SU-DHL-6 (cell line): Measurements from ENCODE around the gene ACSM5.
"Not testable (repeated sequence)": the region's sequence is repeated elsewhere in the genome, so short reads cannot be mapped to it uniquely, and the experiment has no call there.

ENCODE experiments used
- H2AFZ ChIP-seq: fragments of 200-600 bp; sonication (generic); 2 replicates; pipeline ENCODE4 v1.6.1; 2014; ENCODE audit warnings: low read depth, mild to moderate bottlenecking, moderate library complexity, mixed read lengths, antibody characterized with exemption, low read length; ENCODE audit not compliant: severe bottlenecking
- H3F3A ChIP-seq: fragments of 200-600 bp; shearing (Covaris generic); 2 replicates; pipeline ENCODE4 v1.6.0; 2016; ENCODE audit warnings: antibody characterized with exemption, mild to moderate bottlenecking; ENCODE audit not compliant: insufficient read depth
- H3K27ac ChIP-seq: fragments of 200-600 bp; sonication (generic); 2 replicates; pipeline ENCODE4 v1.5.1; 2016; ENCODE audit warnings: low read depth, mild to moderate bottlenecking, low read length, moderate library complexity, mixed read lengths
- H3K27me3 ChIP-seq: fragments of 200-600 bp; sonication (generic), shearing (Covaris generic); 2 replicates; pipeline ENCODE4 v1.6.0; 2014; ENCODE audit warnings: mild to moderate bottlenecking, low read length
- H3K36me3 ChIP-seq: fragments of 200-600 bp; sonication (generic); 2 replicates; pipeline ENCODE4 v1.6.1; 2014; ENCODE audit warnings: mild to moderate bottlenecking, low read length, mixed read lengths
- H3K4me2 ChIP-seq: fragments of 300-600, 200-600 bp; shearing (Covaris generic), sonication (generic); 2 replicates; pipeline ENCODE4 v1.6.0; 2014; ENCODE audit warnings: low read length, low read depth, mild to moderate bottlenecking; ENCODE audit not compliant: poor library complexity, severe bottlenecking
- H3K4me3 ChIP-seq: fragments of 200-600 bp; sonication (generic); 2 replicates; pipeline ENCODE4 v1.5.1; 2014; ENCODE audit warnings: antibody characterized with exemption, low read length, mild to moderate bottlenecking, mixed read lengths; ENCODE audit not compliant: insufficient read depth, poor library complexity, severe bottlenecking
- H3K79me2 ChIP-seq: fragments of 200-600 bp; sonication (generic); 2 replicates; pipeline ENCODE4 v1.6.1; 2014; ENCODE audit warnings: mild to moderate bottlenecking, low read length, moderate library complexity; ENCODE audit not compliant: insufficient read depth
- H3K9ac ChIP-seq: fragments of 200-600 bp; sonication (generic); 2 replicates; pipeline ENCODE4 v1.7.0; 2014; ENCODE audit warnings: mild to moderate bottlenecking, low read length
- H3K9me2 ChIP-seq: fragments of 200-600 bp; sonication (generic); replicated peaks from 2 replicates; pipeline ENCODE4 v1.6.1; 2014; ENCODE audit warnings: low read length; ENCODE audit not compliant: insufficient read depth
- H3K9me3 ChIP-seq: fragments of 200-600 bp; sonication (generic); 2 replicates; pipeline ENCODE4 v1.6.1; 2014; ENCODE audit warnings: low read length, mixed read lengths; ENCODE audit not compliant: insufficient read depth
- H4K20me1 ChIP-seq: fragments of 200-600 bp; sonication (generic); 2 replicates; pipeline ENCODE4 v1.6.1; 2014; ENCODE audit warnings: low read depth, mild to moderate bottlenecking, antibody characterized with exemption, low read length, moderate library complexity, mixed read lengths
- CTCF ChIP-seq: fragments of 200-600 bp; sonication (generic); IDR thresholded peaks from one replicate; pipeline ENCODE4 v1.5.1; 2017; ENCODE audit warnings: antibody characterized with exemption, mild to moderate bottlenecking, low read length, moderate library complexity; ENCODE audit not compliant: insufficient read depth, poor library complexity, severe bottlenecking
- EZH2phosphoT487 ChIP-seq: fragments of 200-600 bp; sonication (generic), shearing (Covaris generic); conservative IDR thresholded peaks from 2 replicates; pipeline ENCODE4 v1.6.1; 2018; ENCODE audit warnings: mild to moderate bottlenecking, antibody characterized with exemption, low read length, moderate library complexity, mixed read lengths

Gene ACSM5

GRCh38 chr16:20424129-20424866, 15.0 kb downstream of the ACSM5 start:
- no peak overlapping the region for H3K9ac ChIP-seq
- no peaks in the 10 kb centered on the region for H3K27me3 ChIP-seq
- no peak overlapping the region for H2AFZ ChIP-seq
- no peaks in the 10 kb centered on the region for H4K20me1 ChIP-seq
- no peaks in the 10 kb centered on the region for H3K79me2 ChIP-seq
- no peaks in the 10 kb centered on the region for H3K9me3 ChIP-seq
- no peaks in the 10 kb centered on the region for H3F3A ChIP-seq
- H3K4me2 ChIP-seq = no peak overlapping the region
- no peak overlapping the region for H3K27ac ChIP-seq
- H3K36me3 ChIP-seq = no peaks in the 10 kb centered on the region
- TF ChIP-seq CTCF = no peak
- no peak for TF ChIP-seq EZH2phosphoT487
- no peaks in the 10 kb centered on the region for H3K9me2 ChIP-seq
- H3K4me3 ChIP-seq = no peak overlapping the region

DNA sequence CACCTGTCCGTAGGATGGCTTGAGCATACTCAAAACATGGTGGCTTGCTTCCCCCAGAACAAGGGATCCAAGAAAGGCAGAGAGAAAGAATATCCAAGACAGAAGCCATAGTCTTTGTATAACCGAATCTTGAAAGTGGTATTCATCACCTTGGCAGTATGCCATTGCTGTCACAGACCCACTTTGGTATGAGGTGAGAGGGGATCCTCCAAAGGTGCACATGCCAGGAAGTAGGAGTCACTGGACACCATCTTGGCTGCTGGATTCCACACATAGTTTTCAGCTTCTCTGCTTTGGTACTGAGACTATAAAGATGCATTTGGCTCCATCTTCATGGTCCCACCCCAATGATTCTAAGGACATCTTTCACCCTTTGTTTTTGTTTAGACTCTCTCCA, 18.1 kb downstream of the ACSM5 start:
- not testable (repeated sequence) for H3K9me3 ChIP-seq, H3F3A ChIP-seq, H3K9ac ChIP-seq, H3K36me3 ChIP-seq, H3K79me2 ChIP-seq, H3K4me2 ChIP-seq, H4K20me1 ChIP-seq, H3K9me2 ChIP-seq, H3K4me3 ChIP-seq, H3K27ac ChIP-seq, H3K27me3 ChIP-seq, H2AFZ ChIP-seq

GRCh38 chr16:20429499-20429898, 20.2 kb downstream of the ACSM5 start:
- not testable (repeated sequence) for H3F3A ChIP-seq, H3K36me3 ChIP-seq, H2AFZ ChIP-seq, H3K9ac ChIP-seq, H3K9me2 ChIP-seq, H3K4me3 ChIP-seq, H3K9me3 ChIP-seq, H3K79me2 ChIP-seq, H3K27me3 ChIP-seq, H4K20me1 ChIP-seq, H3K4me2 ChIP-seq, H3K27ac ChIP-seq

GRCh38 chr16:20430480-20430879, 21.1 kb downstream of the ACSM5 start:
- H3K4me3 ChIP-seq, H3K36me3 ChIP-seq, H3K9ac ChIP-seq, H2AFZ ChIP-seq, H3K9me3 ChIP-seq, H3K27ac ChIP-seq, H4K20me1 ChIP-seq, H3K4me2 ChIP-seq, H3K9me2 ChIP-seq, H3F3A ChIP-seq, H3K27me3 ChIP-seq, H3K79me2 ChIP-seq: not testable (repeated sequence)

- Histone ChIP-seq H3K27me3 (no peaks in the 10 kb centered on the region), H3K9me2 (no peaks in the 10 kb centered on the region), H3K9ac (no peak overlapping the region), H3K9me3 (no peaks in the 10 kb centered on the region), H3K4me2 (no peak overlapping the region), H3K4me3 (no peak overlapping the region), H3K27ac (no peak overlapping the region), H3K36me3 (no peaks in the 10 kb centered on the region), H4K20me1 (no peaks in the 10 kb centered on the region), H3K79me2 (no peaks in the 10 kb centered on the region), H2AFZ (no peak overlapping the region), H3F3A (no peaks in the 10 kb centered on the region)
- TF ChIP-seq CTCF (no peak), EZH2phosphoT487 (no peak)
These were observed 21.6 kb downstream of the ACSM5 start for GRCh38 chr16:20430948-20431347.

DNA sequence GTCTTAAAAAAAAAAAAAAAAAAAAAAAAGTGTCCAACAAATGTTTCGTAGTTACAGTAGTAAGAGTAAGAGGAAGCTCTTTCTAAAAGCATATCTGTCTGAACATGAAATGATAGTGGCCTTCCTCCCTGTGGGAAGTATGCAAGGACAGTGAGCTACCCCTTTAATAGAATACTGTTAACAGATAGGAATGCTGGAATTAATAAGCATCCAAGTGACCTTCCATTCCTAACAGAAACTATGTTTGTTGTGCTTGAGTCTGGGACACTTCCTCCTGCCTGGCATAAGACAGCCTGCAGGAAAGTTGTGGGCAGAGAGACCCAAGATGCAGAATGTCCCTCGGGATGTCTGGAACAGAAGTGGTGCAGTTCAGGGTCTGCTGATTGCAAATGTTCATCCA, 29.6 kb downstream of the ACSM5 start:
- not testable (repeated sequence) for H3K9me2 ChIP-seq, H3F3A ChIP-seq, H3K27ac ChIP-seq, H3K9ac ChIP-seq, H3K4me3 ChIP-seq, H3K79me2 ChIP-seq, H3K27me3 ChIP-seq, H3K36me3 ChIP-seq, H4K20me1 ChIP-seq, H3K4me2 ChIP-seq, H2AFZ ChIP-seq, H3K9me3 ChIP-seq

- not testable (repeated sequence) for H3F3A ChIP-seq, H3K27ac ChIP-seq, H3K9ac ChIP-seq, H3K4me2 ChIP-seq, H3K36me3 ChIP-seq, H2AFZ ChIP-seq, H3K4me3 ChIP-seq, H3K27me3 ChIP-seq, H3K79me2 ChIP-seq, H3K9me2 ChIP-seq, H3K9me3 ChIP-seq, H4K20me1 ChIP-seq
These were observed 30.5 kb downstream of the ACSM5 start for GRCh38 chr16:20439820-20440231.
